ENCODE measurements around the gene OGDH. TPM values are rescaled to one million over a fixed set of nuclear protein-coding genes. Genes with fewer than 3 reads are reported as not detected.
"Not testable (repeated sequence)": the region's sequence is repeated elsewhere in the genome, so short reads cannot be mapped to it uniquely, and the experiment has no call there.

Gene OGDH
- total and polyA plus RNA-seq, 3 experiments from 2014 or later = 58.3 to 93.8 (median 92.8) TPM

DNA sequence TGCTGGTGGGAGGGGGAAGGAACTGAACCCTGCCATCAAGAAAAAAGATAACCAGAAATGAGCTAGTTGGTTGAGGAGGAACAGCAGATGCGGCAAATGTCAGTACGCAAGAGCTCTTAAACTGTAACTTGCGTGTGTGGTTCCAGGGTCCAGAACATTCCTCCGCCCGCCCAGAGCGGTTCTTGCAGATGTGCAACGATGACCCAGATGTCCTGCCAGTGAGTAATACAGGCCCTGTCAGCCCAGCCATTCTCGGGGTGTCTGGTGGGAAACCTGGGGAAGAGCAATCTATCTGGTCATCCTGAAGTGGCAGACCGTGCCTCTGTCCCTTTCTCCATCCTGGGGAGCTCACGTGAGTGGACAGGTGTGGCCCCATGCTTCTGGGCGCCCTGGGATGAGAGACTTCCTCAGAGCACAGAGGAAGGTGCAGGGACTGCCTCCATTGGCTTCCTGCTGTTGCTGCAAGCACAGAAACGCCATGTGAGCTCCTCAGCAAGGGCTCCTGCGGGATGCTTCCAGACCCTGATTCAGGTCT is 91.7 kb downstream of the OGDH start:
- no peaks in the 10 kb centered on the region for H3K4me1 Mint-ChIP-seq
- DNase-seq = no peak
- ChIA-PET CTCF (no interaction called here), POLR2A (no interaction called here)
- Histone ChIP-seq H3K9me3 (ENCODE audit: low read length) (no peaks in the 10 kb centered on the region), H3K4me3 (ENCODE audit: low read length) (no peak overlapping the region), H3K27ac (ENCODE audit: low read depth, low read length) (no peak overlapping the region), H3K4me1 (ENCODE audit: insufficient read depth, low read length) (no peaks in the 10 kb centered on the region), H3K36me3 (ENCODE audit: insufficient read depth, low read length) (peaks cover 47% of the 10 kb centered on the region), H3K27me3 (ENCODE audit: insufficient read depth, low read length, poor library complexity, severe bottlenecking) (no peaks in the 10 kb centered on the region)
- H3K27ac Mint-ChIP-seq = peak overlapping the region in 3 of 8 donors; percentile 40 to 95 (median 75)
- H3K4me3 Mint-ChIP-seq = no peak overlapping the region
- peaks cover 12 to 88% (median 23%) of the 10 kb centered on the region in 3 donors for H3K36me3 Mint-ChIP-seq
- H3K9me3 Mint-ChIP-seq = no peaks in the 10 kb centered on the region
- H3K27me3 Mint-ChIP-seq = no peaks in the 10 kb centered on the region

DNA sequence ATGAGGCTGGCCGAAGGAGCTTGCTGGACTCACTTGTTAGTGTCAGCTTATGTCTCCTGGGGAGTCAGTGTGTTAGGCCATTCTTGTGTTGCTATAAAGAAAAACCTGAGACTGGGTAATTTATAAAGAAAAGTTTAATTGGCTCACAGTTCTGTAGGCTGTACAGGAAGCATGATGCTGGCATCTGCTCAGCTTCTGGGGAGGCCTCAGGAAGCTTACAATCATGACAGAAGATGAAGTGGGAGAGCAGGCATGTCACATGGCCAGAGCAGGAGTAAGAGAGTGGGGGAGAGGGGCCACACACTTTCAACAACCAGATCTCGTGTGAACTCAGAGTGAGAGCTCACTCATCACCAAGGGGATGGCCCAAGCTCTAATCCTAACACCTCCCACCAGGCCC is 93.2 kb downstream of the OGDH start:
- H3K27ac Mint-ChIP-seq = peak overlapping the region in 3 of 8 donors; percentile 42 to 80 (median 57)

DNA sequence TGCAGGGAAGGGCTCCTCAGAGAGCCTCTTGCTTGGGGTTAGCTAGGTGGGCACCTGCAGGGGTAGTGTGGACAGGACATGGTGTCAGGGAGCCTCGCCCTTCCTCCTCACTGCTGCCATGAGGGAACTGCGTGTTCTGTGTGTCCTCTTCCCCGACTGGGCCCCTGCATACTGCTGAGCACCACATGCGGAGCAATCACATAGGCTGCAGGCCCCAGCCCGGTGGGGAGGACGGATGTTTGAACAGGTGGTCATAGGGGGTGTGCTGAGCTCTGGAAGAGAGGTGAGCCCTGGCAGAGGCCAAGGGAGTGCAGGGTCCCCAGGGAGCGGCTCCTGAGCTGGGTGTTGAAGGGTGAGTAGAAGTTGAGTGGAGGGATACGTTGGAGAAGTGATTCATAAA is 93.9 kb downstream of the OGDH start:
- peaks cover 0 to 84% (median 18%) of the 10 kb centered on the region in 3 donors for H3K36me3 Mint-ChIP-seq
- Histone ChIP-seq H3K36me3 (ENCODE audit: insufficient read depth, low read length) (peaks cover 33% of the 10 kb centered on the region), H3K4me1 (ENCODE audit: insufficient read depth, low read length) (no peaks in the 10 kb centered on the region), H3K4me3 (ENCODE audit: low read length) (no peak overlapping the region), H3K9me3 (ENCODE audit: low read length) (no peaks in the 10 kb centered on the region), H3K27me3 (ENCODE audit: insufficient read depth, low read length, poor library complexity, severe bottlenecking) (no peaks in the 10 kb centered on the region), H3K27ac (ENCODE audit: low read depth, low read length) (no peak overlapping the region)
- no peak for DNase-seq
- H3K4me1 Mint-ChIP-seq = no peaks in the 10 kb centered on the region
- H3K27me3 Mint-ChIP-seq = no peaks in the 10 kb centered on the region
- H3K4me3 Mint-ChIP-seq = no peak overlapping the region
- POLR2A ChIA-PET = no interaction called here
- H3K9me3 Mint-ChIP-seq = no peaks in the 10 kb centered on the region
- H3K27ac Mint-ChIP-seq = peak overlapping the region in 3 of 8 donors; percentile 18 to 48 (median 33)
- CTCF ChIA-PET = interaction anchor here (1.0 kb wide), 1 partner anchor 24 kb away, joined by 3 read pairs; no protein-coding TSS in a partner anchor

More for the DNA sequence above, 93.2 kb downstream of the OGDH start:
- H3K27me3 Mint-ChIP-seq; H3K9me3 Mint-ChIP-seq; H3K9me3 ChIP-seq (ENCODE audit: low read length); H3K4me3 ChIP-seq (ENCODE audit: low read length); POLR2A ChIA-PET; H3K4me3 Mint-ChIP-seq; DNase-seq; H3K27ac ChIP-seq (ENCODE audit: low read depth, low read length); H3K27me3 ChIP-seq (ENCODE audit: insufficient read depth, low read length, poor library complexity, severe bottlenecking); H3K4me1 ChIP-seq (ENCODE audit: insufficient read depth, low read length); H3K4me1 Mint-ChIP-seq: not testable (repeated sequence)
- peaks cover 36% of the 10 kb centered on the region for H3K36me3 ChIP-seq (ENCODE audit: insufficient read depth, low read length)
- CTCF ChIA-PET = interaction anchor here (1.0 kb wide), 1 partner anchor 24 kb away, joined by 3 read pairs; no protein-coding TSS in a partner anchor
- H3K36me3 Mint-ChIP-seq = peaks cover 2 to 86% (median 19%) of the 10 kb centered on the region in 3 donors

DNA sequence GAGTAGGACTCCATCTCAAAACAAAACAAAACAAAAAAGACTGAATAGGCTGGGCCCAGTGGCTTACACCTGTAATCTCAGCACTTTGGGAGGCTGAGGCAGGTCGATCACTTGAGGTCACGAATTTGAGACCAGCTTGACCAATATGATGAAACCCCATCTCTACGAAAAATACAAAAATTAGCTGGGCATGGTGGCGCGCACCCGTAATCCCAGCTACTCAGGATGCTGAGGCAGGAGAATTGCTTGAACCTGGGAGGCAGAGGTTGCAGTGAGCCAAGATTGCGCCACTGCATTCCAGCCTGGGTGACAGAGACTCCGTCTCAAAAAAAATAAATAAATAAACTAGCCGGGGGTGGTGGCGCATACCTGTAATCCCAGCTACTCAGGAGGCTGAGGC is 97.0 kb downstream of the OGDH start:
- H3K4me1 ChIP-seq (ENCODE audit: insufficient read depth, low read length); H3K4me1 Mint-ChIP-seq; H3K9me3 ChIP-seq (ENCODE audit: low read length); H3K27me3 Mint-ChIP-seq; H3K27ac ChIP-seq (ENCODE audit: low read depth, low read length); H3K4me3 Mint-ChIP-seq; DNase-seq; H3K9me3 Mint-ChIP-seq; POLR2A ChIA-PET; H3K27ac Mint-ChIP-seq; H3K27me3 ChIP-seq (ENCODE audit: insufficient read depth, low read length, poor library complexity, severe bottlenecking); CTCF ChIA-PET; H3K4me3 ChIP-seq (ENCODE audit: low read length): not testable (repeated sequence)
- peaks cover 0 to 79% (median 16%) of the 10 kb centered on the region in 3 donors for H3K36me3 Mint-ChIP-seq
- peaks cover 20% of the 10 kb centered on the region for H3K36me3 ChIP-seq (ENCODE audit: insufficient read depth, low read length)

DNA sequence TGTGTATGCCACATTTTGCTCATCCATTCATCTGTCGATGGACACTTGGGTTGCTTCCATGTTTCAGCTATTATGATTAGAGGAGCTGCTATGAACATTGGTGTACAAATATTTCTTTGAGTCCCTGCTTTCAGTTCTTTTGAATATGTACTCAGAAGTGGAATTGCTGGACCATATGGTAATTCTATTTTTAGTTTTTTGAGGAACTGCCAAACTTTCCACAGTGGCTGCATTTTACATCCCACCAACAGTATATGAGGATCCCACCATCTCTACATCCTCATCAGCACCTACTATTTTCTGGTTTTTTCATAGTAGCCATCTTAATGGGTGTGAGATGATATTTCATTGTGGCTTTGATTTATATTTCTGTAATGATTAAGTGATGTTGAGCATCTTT is 97.5 kb downstream of the OGDH start:
- Histone ChIP-seq H3K9me3 (ENCODE audit: low read length) (no peaks in the 10 kb centered on the region), H3K27ac (ENCODE audit: low read depth, low read length) (no peak overlapping the region), H3K27me3 (ENCODE audit: insufficient read depth, low read length, poor library complexity, severe bottlenecking) (no peaks in the 10 kb centered on the region), H3K4me1 (ENCODE audit: insufficient read depth, low read length) (no peaks in the 10 kb centered on the region), H3K36me3 (ENCODE audit: insufficient read depth, low read length) (peaks cover 19% of the 10 kb centered on the region), H3K4me3 (ENCODE audit: low read length) (no peak overlapping the region)
- Mint-ChIP-seq H3K36me3 (peaks cover 0 to 78% (median 16%) of the 10 kb centered on the region in 3 donors), H3K9me3 (no peaks in the 10 kb centered on the region), H3K4me3 (no peak overlapping the region), H3K27ac (no peak overlapping the region), H3K27me3 (no peaks in the 10 kb centered on the region), H3K4me1 (no peaks in the 10 kb centered on the region)
- ChIA-PET POLR2A (no interaction called here), CTCF (no interaction called here)
- no peak for DNase-seq

DNA sequence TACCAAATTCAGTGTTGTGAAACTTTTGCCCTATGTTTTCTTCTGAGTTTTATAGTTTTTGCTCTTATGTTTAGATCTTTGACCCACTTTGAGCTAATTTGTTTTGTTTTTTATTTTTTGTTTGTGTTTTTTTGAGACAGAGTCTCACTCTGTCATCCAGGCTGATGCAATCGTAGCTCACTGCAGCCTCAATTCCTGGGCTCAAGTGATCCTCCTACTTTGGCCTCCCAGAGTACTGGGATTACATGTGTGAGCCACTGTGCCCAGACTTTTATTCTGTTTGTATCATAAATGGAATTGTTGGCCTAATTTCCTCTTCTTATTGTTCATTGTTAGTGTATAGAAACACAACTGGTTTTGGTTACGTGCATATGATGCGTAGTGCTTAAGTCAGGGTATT is 99.0 kb downstream of the OGDH start:
- ChIA-PET POLR2A (interaction anchor here (0.6 kb wide), 1 partner anchor 142 kb away, joined by 3 read pairs; no protein-coding TSS in a partner anchor), CTCF (interaction anchor here (0.7 kb wide), 1 partner anchor 58 kb away, joined by 3 read pairs; no protein-coding TSS in a partner anchor)
- no peak for DNase-seq
- Histone ChIP-seq H3K36me3 (ENCODE audit: insufficient read depth, low read length) (peaks cover 10% of the 10 kb centered on the region), H3K4me1 (ENCODE audit: insufficient read depth, low read length) (no peaks in the 10 kb centered on the region), H3K4me3 (ENCODE audit: low read length) (no peak overlapping the region), H3K9me3 (ENCODE audit: low read length) (no peaks in the 10 kb centered on the region), H3K27me3 (ENCODE audit: insufficient read depth, low read length, poor library complexity, severe bottlenecking) (no peaks in the 10 kb centered on the region), H3K27ac (ENCODE audit: low read depth, low read length) (no peak overlapping the region)
- Mint-ChIP-seq H3K27me3 (no peaks in the 10 kb centered on the region), H3K27ac (peak overlapping the region in 4 of 8 donors; percentile 42 to 68 (median 56)), H3K4me3 (no peak overlapping the region), H3K4me1 (peaks cover 0 to 4% (median 3%) of the 10 kb centered on the region in 3 donors), H3K9me3 (no peaks in the 10 kb centered on the region), H3K36me3 (peaks cover 0 to 78% (median 15%) of the 10 kb centered on the region in 3 donors)

DNA sequence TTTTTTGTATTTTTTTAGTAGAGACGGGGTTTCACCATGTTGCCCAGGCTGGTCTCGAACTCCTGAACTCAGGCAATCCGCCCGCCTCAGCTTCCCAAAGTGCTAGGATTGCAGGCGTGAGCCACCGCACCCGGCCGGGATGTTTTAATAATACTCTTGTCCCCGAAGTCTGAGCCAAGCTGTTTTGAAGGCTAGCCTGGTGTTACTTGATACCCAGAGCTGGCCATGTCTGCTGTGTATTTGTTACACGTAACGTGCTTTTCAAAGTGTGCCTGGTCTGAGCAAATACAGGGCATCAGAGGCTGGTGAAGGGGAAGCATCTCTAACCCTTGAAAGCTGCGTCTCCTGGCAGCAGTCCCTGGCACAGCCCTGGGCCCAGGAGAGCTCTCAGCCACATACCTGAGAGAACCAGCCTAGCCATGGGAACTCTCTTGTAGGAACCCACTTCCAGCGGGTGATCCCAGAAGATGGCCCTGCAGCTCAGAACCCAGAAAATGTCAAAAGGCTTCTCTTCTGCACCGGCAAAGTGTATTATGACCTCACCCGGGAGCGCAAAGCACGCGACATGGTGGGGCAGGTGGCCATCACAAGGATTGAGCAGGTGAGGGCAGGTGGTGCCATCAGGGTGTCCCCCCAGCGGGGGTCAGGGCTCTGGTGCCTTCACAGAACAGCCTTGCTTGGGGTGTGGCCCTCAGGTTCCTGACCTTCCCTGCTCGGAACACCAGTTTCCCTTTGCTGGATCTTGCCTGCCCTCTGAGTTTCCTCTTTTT is 100.5 kb downstream of the OGDH start:
- no peaks in the 10 kb centered on the region for H3K9me3 ChIP-seq (ENCODE audit: low read length)
- no peak overlapping the region for H3K27ac ChIP-seq (ENCODE audit: low read depth, low read length)
- Mint-ChIP-seq H3K36me3 (peaks cover 0 to 63% (median 12%) of the 10 kb centered on the region in 3 donors), H3K9me3 (no peaks in the 10 kb centered on the region), H3K27me3 (no peaks in the 10 kb centered on the region), H3K27ac (peak overlapping the region in 3 of 8 donors; percentile 23 to 63 (median 55)), H3K4me1 (peaks cover 8 to 11% (median 9%) of the 10 kb centered on the region in 3 donors), H3K4me3 (no peak overlapping the region)
- ChIA-PET CTCF (interaction anchor here (1.1 to 1.5 kb wide), 2 partner anchors 11 to 75 kb away, joined by 3 to 4 read pairs; no protein-coding TSS in a partner anchor), POLR2A (interaction anchor here (0.6 kb wide), 1 partner anchor 109 kb away, joined by 6 read pairs; no protein-coding TSS in a partner anchor)
- no peak overlapping the region for H3K4me3 ChIP-seq (ENCODE audit: low read length)
- DNase-seq = no peak
- H3K36me3 ChIP-seq (ENCODE audit: insufficient read depth, low read length) = peaks cover 10% of the 10 kb centered on the region
- peaks cover 3% of the 10 kb centered on the region for H3K4me1 ChIP-seq (ENCODE audit: insufficient read depth, low read length)
- H3K27me3 ChIP-seq (ENCODE audit: insufficient read depth, low read length, poor library complexity, severe bottlenecking) = no peaks in the 10 kb centered on the region

DNA sequence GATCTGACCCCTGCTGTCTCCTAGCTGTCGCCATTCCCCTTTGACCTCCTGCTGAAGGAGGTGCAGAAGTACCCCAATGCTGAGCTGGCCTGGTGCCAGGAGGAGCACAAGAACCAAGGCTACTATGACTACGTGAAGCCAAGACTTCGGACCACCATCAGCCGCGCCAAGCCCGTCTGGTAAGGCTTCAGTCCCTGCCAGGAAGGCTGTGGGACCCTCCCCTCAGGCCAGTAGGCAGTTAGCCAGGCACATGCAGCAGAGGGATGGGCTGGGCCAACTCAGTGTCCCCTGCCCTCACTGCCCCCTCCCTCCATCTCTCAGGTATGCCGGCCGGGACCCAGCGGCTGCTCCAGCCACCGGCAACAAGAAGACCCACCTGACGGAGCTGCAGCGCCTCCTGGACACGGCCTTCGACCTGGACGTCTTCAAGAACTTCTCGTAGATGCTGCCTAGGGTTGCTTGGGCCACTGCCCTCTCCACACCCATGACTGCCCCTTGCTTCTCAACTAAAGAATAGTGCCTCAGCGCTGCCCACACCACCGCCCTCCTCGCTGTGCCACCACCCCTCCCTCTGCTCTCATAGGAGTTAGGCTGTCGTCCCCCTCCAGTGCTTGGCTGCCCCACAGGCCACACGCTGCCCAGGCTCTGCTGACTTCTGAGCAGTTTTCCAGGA is 101.3 kb downstream of the OGDH start:
- H3K9me3 ChIP-seq (ENCODE audit: low read length) = no peaks in the 10 kb centered on the region
- ChIA-PET POLR2A (no interaction called here), CTCF (no interaction called here)
- peaks cover 14 to 17% (median 14%) of the 10 kb centered on the region in 3 donors for H3K4me1 Mint-ChIP-seq
- H3K36me3 ChIP-seq (ENCODE audit: insufficient read depth, low read length) = peaks cover 10% of the 10 kb centered on the region
- H3K27me3 Mint-ChIP-seq = no peaks in the 10 kb centered on the region
- H3K27ac Mint-ChIP-seq = peak overlapping the region in 3 of 8 donors; percentile 29 to 79 (median 55)
- no peak overlapping the region for H3K4me3 Mint-ChIP-seq
- H3K27ac ChIP-seq (ENCODE audit: low read depth, low read length) = no peak overlapping the region
- H3K4me1 ChIP-seq (ENCODE audit: insufficient read depth, low read length) = peaks cover 7% of the 10 kb centered on the region
- H3K27me3 ChIP-seq (ENCODE audit: insufficient read depth, low read length, poor library complexity, severe bottlenecking) = no peaks in the 10 kb centered on the region
- no peaks in the 10 kb centered on the region for H3K9me3 Mint-ChIP-seq
- no peak for DNase-seq
- H3K36me3 Mint-ChIP-seq = peaks cover 0 to 59% (median 12%) of the 10 kb centered on the region in 3 donors
- no peak overlapping the region for H3K4me3 ChIP-seq (ENCODE audit: low read length)
